LNCAP (cell line): ENCODE data around the gene NUMB.

Source experiments
- TF ChIP-seq, protein P1 (sequence below): fragments of 450-650 bp; IDR thresholded peaks from 2 replicates; pipeline ENCODE4 v1.5.1; 2017; ENCODE audit warnings: mild to moderate bottlenecking

Gene NUMB

GRCh38 chr14:73237219-73237785 lies 221.0 kb downstream of the NUMB start, which contains the start of gene PAPLN:
PAPLN (plus strand) TSS chr14:73237506; CDS start chr14:73239779, 2,273 bp downstream.
- TF ChIP-seq, protein P1, sequence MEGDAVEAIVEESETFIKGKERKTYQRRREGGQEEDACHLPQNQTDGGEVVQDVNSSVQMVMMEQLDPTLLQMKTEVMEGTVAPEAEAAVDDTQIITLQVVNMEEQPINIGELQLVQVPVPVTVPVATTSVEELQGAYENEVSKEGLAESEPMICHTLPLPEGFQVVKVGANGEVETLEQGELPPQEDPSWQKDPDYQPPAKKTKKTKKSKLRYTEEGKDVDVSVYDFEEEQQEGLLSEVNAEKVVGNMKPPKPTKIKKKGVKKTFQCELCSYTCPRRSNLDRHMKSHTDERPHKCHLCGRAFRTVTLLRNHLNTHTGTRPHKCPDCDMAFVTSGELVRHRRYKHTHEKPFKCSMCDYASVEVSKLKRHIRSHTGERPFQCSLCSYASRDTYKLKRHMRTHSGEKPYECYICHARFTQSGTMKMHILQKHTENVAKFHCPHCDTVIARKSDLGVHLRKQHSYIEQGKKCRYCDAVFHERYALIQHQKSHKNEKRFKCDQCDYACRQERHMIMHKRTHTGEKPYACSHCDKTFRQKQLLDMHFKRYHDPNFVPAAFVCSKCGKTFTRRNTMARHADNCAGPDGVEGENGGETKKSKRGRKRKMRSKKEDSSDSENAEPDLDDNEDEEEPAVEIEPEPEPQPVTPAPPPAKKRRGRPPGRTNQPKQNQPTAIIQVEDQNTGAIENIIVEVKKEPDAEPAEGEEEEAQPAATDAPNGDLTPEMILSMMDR: no peak

DNA sequence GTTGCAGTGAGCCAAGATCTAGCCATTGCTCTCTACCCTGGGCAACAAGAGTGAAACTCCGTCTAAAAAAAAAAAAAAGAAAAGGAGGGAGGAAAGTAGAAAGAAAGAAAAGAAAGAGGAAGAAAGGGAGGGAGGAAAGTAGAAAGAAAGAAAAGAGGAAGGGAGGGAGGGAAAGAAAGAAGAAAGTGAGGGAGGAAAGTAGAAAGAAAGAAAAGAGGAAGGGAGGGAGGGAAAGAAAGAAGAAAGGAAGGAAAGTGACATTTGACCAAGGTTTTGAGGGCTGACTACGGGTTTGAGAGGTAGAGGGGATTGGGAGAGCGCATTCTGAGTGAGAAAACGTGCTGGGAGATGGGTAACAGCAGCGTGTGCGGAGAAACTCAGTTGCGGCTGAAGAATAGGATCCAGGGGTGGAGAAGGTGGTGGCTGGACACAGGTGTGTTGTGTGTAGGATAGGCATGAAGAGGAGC lies 221.6 kb downstream of the NUMB start:
- TF ChIP-seq, protein P1: no peak

- TF ChIP-seq, protein P1: no peak
Measured at GRCh38 chr14:73236157-73236556, 222.2 kb downstream of the NUMB start.

- TF ChIP-seq, protein P1: no peak
Measured at GRCh38 chr14:73235531-73236155, 222.7 kb downstream of the NUMB start.

DNA sequence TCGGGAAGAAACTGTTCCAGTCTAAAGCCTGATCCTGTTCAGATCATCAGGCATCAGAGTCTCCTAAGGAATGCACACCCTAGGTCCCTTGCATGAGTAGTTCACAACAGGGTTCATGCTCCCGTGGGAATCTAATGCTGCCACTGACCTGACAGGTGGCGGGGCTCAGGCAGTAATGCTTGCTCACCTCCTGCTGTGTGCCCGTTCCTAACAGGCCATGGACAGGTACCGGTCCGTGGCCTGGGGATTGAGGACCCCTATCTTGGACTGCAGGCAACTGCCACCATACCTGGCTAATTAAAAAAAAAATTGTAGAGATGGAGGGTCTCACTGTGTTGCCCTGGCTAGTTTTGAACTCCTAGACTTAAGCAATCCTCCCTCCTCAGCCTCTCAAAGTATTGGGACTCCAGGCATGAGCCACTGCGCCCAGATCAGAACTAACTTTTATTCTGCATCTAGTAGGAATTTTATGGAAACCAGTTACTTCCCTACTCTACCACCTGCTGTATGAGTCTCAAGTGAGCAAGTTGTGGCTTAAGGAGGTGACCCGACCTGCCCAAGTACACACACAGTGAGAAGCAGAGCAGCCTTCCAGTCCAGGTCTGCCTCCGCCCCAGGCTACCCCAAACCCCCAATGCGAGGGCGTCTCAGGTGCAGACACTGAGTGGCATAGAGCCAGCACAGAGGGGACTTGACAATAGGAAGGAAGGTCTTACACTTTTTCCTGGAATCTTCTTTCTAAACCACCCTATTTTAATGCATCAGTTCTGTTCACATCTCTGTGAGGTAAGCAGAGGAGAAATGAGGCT lies 223.6 kb downstream of the NUMB start:
- TF ChIP-seq, protein P1: no peak

DNA sequence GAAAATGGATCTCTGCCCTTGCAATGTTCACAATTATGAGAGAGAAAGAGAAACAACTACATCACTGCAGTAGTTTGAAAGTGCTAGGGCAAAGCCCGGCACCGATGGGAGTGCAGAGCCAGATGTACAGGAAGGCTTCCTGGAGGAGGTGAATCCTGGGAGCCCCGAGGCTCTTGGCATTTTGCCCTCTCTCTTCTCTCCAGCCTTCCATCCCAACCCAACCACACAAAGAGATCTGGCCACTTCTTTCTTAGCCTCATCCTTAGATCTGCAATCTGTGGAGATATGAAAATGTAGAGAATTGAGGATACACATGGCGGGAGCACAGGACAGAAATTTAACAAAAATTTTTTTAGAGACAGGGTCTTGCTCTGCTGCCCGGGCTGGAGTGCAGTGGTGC lies 224.3 kb downstream of the NUMB start:
- TF ChIP-seq, protein P1: no peak

DNA sequence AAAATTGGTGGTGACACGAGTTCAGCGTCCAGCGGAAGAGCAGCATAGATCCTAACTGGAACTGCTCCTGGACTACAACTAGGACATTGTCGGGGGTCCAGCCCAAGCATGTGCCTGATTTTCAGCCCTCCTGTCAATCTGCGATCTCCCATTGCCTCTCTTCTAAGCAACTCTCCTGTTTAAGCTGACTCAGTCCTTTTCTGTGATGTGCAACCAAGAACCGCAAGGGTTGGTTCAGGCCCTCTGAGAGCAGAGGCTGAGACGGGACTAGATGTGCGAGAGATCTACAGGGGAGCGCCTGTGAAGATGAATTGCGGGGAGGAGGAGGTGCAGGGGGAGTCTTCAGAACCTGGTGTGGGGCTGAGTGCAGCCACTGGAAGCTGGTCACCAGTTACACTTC lies 224.8 kb downstream of the NUMB start:
- TF ChIP-seq, protein P1: no peak
